ENCODE measurements around the gene AGXT. TPM values are rescaled to one million over a fixed set of nuclear protein-coding genes. Genes with fewer than 3 reads are reported as not detected.

The AGXT gene
- total and polyA plus RNA-seq, 4 donors = 0.05 to 0.61 (median 0.16) TPM; not detected in 1

- Histone ChIP-seq H3K27ac (ENCODE audit: low read depth in 1 of 2, low read length in 1 of 2) (no peak overlapping the region), H3K9ac (ENCODE audit: insufficient read depth in 1 of 2, low read length in 2 of 2) (no peak overlapping the region), H3K4me1 (ENCODE audit: control insufficient read depth in 5 of 5, insufficient read depth in 5 of 5, low read length in 5 of 5) (peaks cover 0 to 50% (median 21%) of the 10 kb centered on the region in 5 donors), H3K9me3 (ENCODE audit: control insufficient read depth in 4 of 4, insufficient read depth in 3 of 4, low read length in 3 of 4) (no peaks in the 10 kb centered on the region), H3K36me3 (ENCODE audit: control insufficient read depth in 4 of 4, insufficient read depth in 4 of 4, low read length in 4 of 4) (no peaks in the 10 kb centered on the region), H3K4me3 (no peak overlapping the region), H3K27me3 (ENCODE audit: control insufficient read depth in 3 of 3, insufficient read depth in 3 of 3, low read length in 2 of 3) (no peaks in the 10 kb centered on the region)
- no peak for ATAC-seq (ENCODE audit: insufficient read depth, low FRiP score)
- 38 to 39% methylated on average over 20 to 34 of the region's 34 CpGs for WGBS, 2 donors
- DNase-seq = peak; percentile 54 to 76 (median 60)
- no peak for TF ChIP-seq CTCF (IDR thresholded peaks at IDR 0.05; ENCODE audit: control extremely low read depth, extremely low read depth)
Observed at GRCh38 chr2:240915526-240916341, 47.1 kb downstream of the AGXT start.

- no peaks in the 10 kb centered on the region for H3K27me3 ChIP-seq (ENCODE audit: control insufficient read depth in 3 of 3, insufficient read depth in 3 of 3, low read length in 2 of 3)
- H3K9ac ChIP-seq (ENCODE audit: insufficient read depth in 1 of 2, low read length in 2 of 2) = no peak overlapping the region
- no peak overlapping the region for H3K27ac ChIP-seq (ENCODE audit: low read depth in 1 of 2, low read length in 1 of 2)
- peaks cover 0 to 57% (median 21%) of the 10 kb centered on the region in 5 donors for H3K4me1 ChIP-seq (ENCODE audit: control insufficient read depth in 5 of 5, insufficient read depth in 5 of 5, low read length in 5 of 5)
- ATAC-seq (ENCODE audit: insufficient read depth, low FRiP score) (peak; percentile 38), DNase-seq (peak; percentile 93 to 95 (median 94))
- 9 to 19% methylated on average over 19 to 24 of the region's 24 CpGs for WGBS, 2 donors
- no peaks in the 10 kb centered on the region for H3K36me3 ChIP-seq (ENCODE audit: control insufficient read depth in 4 of 4, insufficient read depth in 4 of 4, low read length in 4 of 4)
- no peak overlapping the region for H3K4me3 ChIP-seq
- TF ChIP-seq CTCF (IDR thresholded peaks at IDR 0.05; ENCODE audit: control extremely low read depth, extremely low read depth) = no peak
- no peaks in the 10 kb centered on the region for H3K9me3 ChIP-seq (ENCODE audit: control insufficient read depth in 4 of 4, insufficient read depth in 3 of 4, low read length in 3 of 4)
Observed at GRCh38 chr2:240916571-240917008, 48.0 kb downstream of the AGXT start.

DNA sequence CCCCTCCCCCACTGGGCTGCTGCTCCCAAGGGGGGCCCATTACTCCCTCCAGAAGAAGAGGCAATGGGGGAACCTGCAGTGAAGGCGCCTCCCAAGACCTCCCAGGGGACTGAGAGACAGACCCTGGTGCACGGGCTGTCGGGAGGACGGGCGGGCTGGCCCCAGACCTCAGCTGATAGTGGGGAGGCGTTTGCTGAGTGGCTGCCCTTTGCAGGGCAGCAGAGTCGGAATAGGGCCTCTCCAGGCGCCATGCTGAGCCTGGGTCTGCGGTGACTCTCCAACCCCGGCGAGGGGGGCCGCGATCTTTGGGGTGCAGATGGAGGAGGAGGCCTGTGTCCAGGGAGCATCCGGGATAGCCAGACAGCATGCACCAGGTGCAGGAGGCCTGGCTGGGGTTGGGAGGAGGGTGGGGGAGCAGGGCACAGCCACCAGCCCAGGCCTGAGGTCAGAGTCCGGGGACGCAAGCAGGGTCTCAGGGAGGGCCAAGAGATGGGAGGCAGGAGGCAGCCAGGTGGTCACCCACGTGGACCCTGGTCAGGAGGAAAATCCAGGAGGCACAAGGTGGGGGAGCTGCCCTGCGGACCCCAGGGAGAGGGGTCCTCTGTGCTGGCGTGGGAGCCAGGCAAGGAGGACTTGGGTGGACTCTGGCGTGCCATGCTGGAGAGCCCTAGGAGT, 48.5 kb downstream of the AGXT start:
- Histone ChIP-seq H3K4me3 (no peak overlapping the region), H3K4me1 (ENCODE audit: control insufficient read depth in 5 of 5, insufficient read depth in 5 of 5, low read length in 5 of 5) (peaks cover 0 to 61% (median 21%) of the 10 kb centered on the region in 5 donors), H3K9ac (ENCODE audit: insufficient read depth in 1 of 2, low read length in 2 of 2) (no peak overlapping the region)

More for the DNA sequence above, 48.5 kb downstream of the AGXT start:
- WGBS, 2 donors = 90 to 94% methylated on average over 20 of the region's 20 CpGs
- ATAC-seq (ENCODE audit: insufficient read depth, low FRiP score) (no peak), DNase-seq (no peak)
- no peak overlapping the region for H3K27ac ChIP-seq (ENCODE audit: low read depth in 1 of 2, low read length in 1 of 2)
- no peaks in the 10 kb centered on the region for H3K36me3 ChIP-seq (ENCODE audit: control insufficient read depth in 4 of 4, insufficient read depth in 4 of 4, low read length in 4 of 4)
- no peak for TF ChIP-seq CTCF (IDR thresholded peaks at IDR 0.05; ENCODE audit: control extremely low read depth, extremely low read depth)
- H3K9me3 ChIP-seq (ENCODE audit: control insufficient read depth in 4 of 4, insufficient read depth in 3 of 4, low read length in 3 of 4) = no peaks in the 10 kb centered on the region
- no peaks in the 10 kb centered on the region for H3K27me3 ChIP-seq (ENCODE audit: control insufficient read depth in 3 of 3, insufficient read depth in 3 of 3, low read length in 2 of 3)

All from lung (tissue), 12 donors.